H1 (cell line): ENCODE results near the gene FBLIM1. TPM values are rescaled to one million over a fixed set of nuclear protein-coding genes. Genes with fewer than 3 reads are reported as not detected.

ENCODE experiments used
- JUND ChIP-seq: IDR thresholded peaks from 2 replicates; pipeline ENCODE4 v1.6.1; 2011; ENCODE audit warnings: mild to moderate bottlenecking, improper control_type of control experiment, low read length
- RFX5 ChIP-seq: IDR thresholded peaks from 2 replicates; pipeline ENCODE4 v1.6.1; 2011; ENCODE audit warnings: low read depth, low read length, improper control_type of control experiment, borderline replicate concordance
- polyA plus RNA-seq, 7 experiments: library from polyadenylated mRNA; depleted of rRNA in 3 of 7; stranded (reverse) in 5 of 7; unstranded in 2 of 7; fragments of >200 nt in 5 of 7; fragments of 200-250 nt in 2 of 7; gene quantifications; 1 replicate in 5 of 7; 2 replicates in 1 of 7; 4 replicates in 1 of 7; pipeline versions ENCODE4 v1.2.1 to v1.2.3, GENCODE V29; 2011 to 2013; ENCODE audit warnings: missing spikeins in 2 of 7, mixed read lengths in 2 of 7
- total RNA-seq: library from RNA; stranded (reverse); fragmentation: NEBNext Ultra II Directional; extraction: Animal tissue kit (Norgen Biotek cat#: 25700); gene quantifications from 2 replicates; pipeline ENCODE4 v1.2.1, GENCODE V29; 2021

Gene FBLIM1
- total and polyA plus RNA-seq, 2 of the 8 experiments (the other 6 are each of a cell fraction or from before 2014, with no cell fraction given), result 66.6 to 66.7 TPM

- TF ChIP-seq JUND (no peak), RFX5 (no peak)
Measured at GRCh38 chr1:15730423-15730822, 28.2 kb upstream of the FBLIM1 start (continued).
